K562 (cell line): ENCODE measurements around the gene DPP9. TPM values are rescaled to one million over a fixed set of nuclear protein-coding genes. Genes with fewer than 3 reads are reported as not detected.

Experiments
- ETV5 ChIP-seq: sonication (generic); formaldehyde crosslinking; IDR thresholded peaks from 2 replicates; pipeline ENCODE4 v1.4.0; 2020; ENCODE audit warnings: low read depth, mild to moderate bottlenecking, missing genetic modification reagents
- HDAC8 ChIP-seq: fragments of 450-650 bp; IDR thresholded peaks from 2 replicates; pipeline ENCODE4 v1.6.1; 2016; ENCODE audit warnings: mild to moderate bottlenecking, missing genetic modification characterization, moderate library complexity, missing compliant biosample characterization
- HDGF ChIP-seq: fragments of 450-650 bp; IDR thresholded peaks from 2 replicates; pipeline ENCODE4 v1.6.1; 2016
- HMGN3 ChIP-seq: IDR thresholded peaks from 2 replicates; pipeline ENCODE4 v1.6.1; 2011; ENCODE audit warnings: borderline replicate concordance, low read depth, mild to moderate bottlenecking, mixed read lengths, low read length; ENCODE audit not compliant: insufficient read length; ENCODE audit errors: extremely low read depth
- HNRNPUL1 ChIP-seq: fragments of 200-400 bp; formaldehyde crosslinking; IDR thresholded peaks from 2 replicates; pipeline ENCODE4 v1.6.1; 2017; ENCODE audit warnings: low read length
- JUND ChIP-seq, 2 experiments: IDR thresholded peaks; 2 replicates in 1 of 2; 3 replicates in 1 of 2; pipeline ENCODE4 v1.6.1; 2011; ENCODE audit warnings: borderline replicate concordance in 2 of 2, low read depth in 2 of 2, low read length in 2 of 2, improper control_type of control experiment in 1 of 2, missing biosample characterization in 1 of 2, missing genetic modification characterization in 1 of 2, missing genetic modification reagents in 1 of 2
- NR3C1 ChIP-seq: sonication (generic); formaldehyde crosslinking; IDR thresholded peaks from 2 replicates; pipeline ENCODE4 v1.8.1; 2022; ENCODE audit warnings: missing genetic modification reagents
- RBM22 ChIP-seq: fragments of 200-400 bp; formaldehyde crosslinking; IDR thresholded peaks from 2 replicates; pipeline ENCODE4 v1.6.1; 2018; ENCODE audit warnings: low read length, low read depth; ENCODE audit not compliant: poor library complexity, severe bottlenecking
- RFX5 ChIP-seq: IDR thresholded peaks from 2 replicates; pipeline ENCODE4 v1.6.1; 2011; ENCODE audit warnings: low read depth, mild to moderate bottlenecking, improper control_type of control experiment, low read length
- SAFB2 ChIP-seq: fragments of 200-400 bp; formaldehyde crosslinking; IDR thresholded peaks from 2 replicates; pipeline ENCODE4 v1.6.1; 2018; ENCODE audit warnings: borderline replicate concordance, low read length, low read depth, moderate library complexity; ENCODE audit not compliant: severe bottlenecking
- SMARCC2 ChIP-seq: fragments of 450-650 bp; IDR thresholded peaks from 2 replicates; pipeline ENCODE4 v1.6.1; 2017; ENCODE audit warnings: antibody characterized with exemption, moderate library complexity, mild to moderate bottlenecking, low read depth
- TCFL5 ChIP-seq: fragments of 250-450 bp; sonication (Bioruptor Pico); conservative IDR thresholded peaks from 2 replicates; pipeline ENCODE4 v1.6.1; 2021; ENCODE audit warnings: mild to moderate bottlenecking, moderate library complexity, matching md5 sums
- ZNF140 ChIP-seq: fragments of 250-450 bp; sonication (Bioruptor Pico); IDR thresholded peaks from 2 replicates; pipeline ENCODE4 v1.8.0; 2021; ENCODE audit warnings: moderate library complexity, mild to moderate bottlenecking, inconsistent platforms
- ZNF316 ChIP-seq: fragments of 450-650 bp; IDR thresholded peaks from 2 replicates; pipeline ENCODE4 v1.6.1; 2016
- polyA plus RNA-seq, 8 experiments: library from polyadenylated mRNA; depleted of rRNA in 4 of 8; stranded (reverse) in 5 of 8; unstranded in 3 of 8; fragments of >200 nt; fragmentation: Nextera tagmentation in 2 of 8; fragmentation: Illumina TruSeq in 1 of 8; extraction: Ambion mirVana in 2 of 8; extraction: Trizol in 1 of 8; gene quantifications; 2 replicates each; pipeline versions ENCODE4 v1.2.1 to v1.2.3, GENCODE V29; 2011 to 2014; ENCODE audit warnings: inconsistent platforms in 1 of 8, missing spikeins in 1 of 8
- total RNA-seq, 7 experiments: library from RNA; depleted of rRNA in 6 of 7; stranded (reverse); fragments of >200 nt in 6 of 7; fragmentation: Illumina TruSeq in 2 of 7; extraction: Trizol in 2 of 7; gene quantifications; 2 replicates each; pipeline versions ENCODE4 v1.2.1 to v1.2.3, GENCODE V29; 2011 to 2021; ENCODE audit warnings: low replicate concordance in 1 of 7
- TF ChIP-seq, protein P1 (sequence below): fragments of 250-450 bp; sonication (Bioruptor Pico); IDR thresholded peaks from 2 replicates; pipeline ENCODE4 v1.5.0; 2020; ENCODE audit warnings: mild to moderate bottlenecking
- TF ChIP-seq, protein P2 (sequence below): fragments of 450-650 bp; IDR thresholded peaks from 2 replicates; pipeline ENCODE4 v1.6.1; 2016; ENCODE audit warnings: antibody characterized with exemption
- TF ChIP-seq, protein P3 (sequence below): fragments of 250-450 bp; sonication (Bioruptor Pico); IDR thresholded peaks from 2 replicates; pipeline ENCODE4 v1.8.0; 2021; ENCODE audit warnings: mild to moderate bottlenecking, moderate library complexity
- TF ChIP-seq, protein P4 (sequence below): sonication (generic); formaldehyde crosslinking; IDR thresholded peaks from 2 replicates; pipeline ENCODE4 v1.8.0; 2022; ENCODE audit warnings: missing genetic modification reagents, mild to moderate bottlenecking, borderline replicate concordance
- TF ChIP-seq, protein P5 (sequence below): fragments of 250-450 bp; sonication (Bioruptor Pico); IDR thresholded peaks from 2 replicates; pipeline ENCODE4 v1.4.0; 2020

DPP9 gene
- total and polyA plus RNA-seq, 9 of the 15 experiments (the other 6 are each of a cell fraction or from before 2014, with no cell fraction given), result 0.90 to 66.7 (median 24.5) TPM

DNA sequence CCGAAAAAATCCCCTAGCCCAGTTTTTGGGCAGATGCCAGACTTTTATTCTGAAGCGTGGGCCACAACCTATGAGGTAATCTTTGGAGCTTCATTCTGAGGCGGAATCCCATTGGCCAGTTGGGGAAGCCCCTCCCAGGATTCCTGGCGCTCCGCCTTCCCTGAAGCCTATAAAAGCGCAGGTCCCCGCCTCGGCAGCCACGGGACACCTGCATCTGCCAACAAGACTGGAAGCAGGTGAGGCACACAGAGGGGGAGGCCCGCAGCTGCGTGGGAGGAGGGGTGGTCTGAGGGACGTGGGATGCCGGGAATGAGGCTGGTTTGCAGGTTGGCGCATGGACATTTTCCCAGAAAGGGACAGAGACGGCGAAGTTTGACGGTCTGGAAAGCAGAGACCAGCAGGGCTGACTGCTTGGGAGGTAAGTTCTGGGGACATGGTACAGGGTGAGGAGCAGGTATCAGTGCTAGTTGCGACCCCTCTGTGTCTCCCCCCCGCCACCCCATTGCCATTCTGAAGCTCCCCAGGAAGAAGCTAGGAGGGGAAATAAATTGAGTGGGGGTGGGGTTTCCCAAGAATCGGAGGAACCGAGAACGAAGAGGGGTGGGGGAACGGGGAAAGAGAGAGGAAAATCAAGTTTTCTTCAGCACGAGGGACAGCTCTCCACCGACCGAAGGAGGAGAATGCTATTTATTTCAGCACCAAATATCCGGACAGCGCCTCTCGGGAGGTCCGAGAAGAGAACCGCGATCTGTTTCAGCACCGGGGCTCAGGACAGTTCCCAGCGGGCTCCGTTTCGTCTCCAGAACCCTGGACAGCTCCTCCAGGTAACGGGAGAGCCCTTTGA is 45.5 kb upstream of the DPP9 start (continued):
- TF ChIP-seq TCFL5 (CRISPR knock-in tag) (no peak), RBM22 (no peak), ETV5 (CRISPR knock-in tag) (peak; percentile 99), ZNF140 (CRISPR knock-in tag) (peak; percentile 85), JUND (IDR thresholded peaks at IDR 0.05; ENCODE audit: borderline replicate concordance, low read depth, low read length) (peak; percentile 59; the same call in 1 of the 2 replicates), JUND (tag; IDR thresholded peaks at IDR 0.05; ENCODE audit: borderline replicate concordance, low read depth, low read length) (peak; percentile 63; the same call in 1 of the 3 replicates), SAFB2 (no peak), SMARCC2 (no peak), NR3C1 (peak; percentile 100), ZNF316 (no peak), RFX5 (peak; percentile 62), HMGN3 (no peak), HNRNPUL1 (no peak), HDGF (no peak), HDAC8 (peak; percentile 75; the same call in 1 of the 2 replicates)
- TF ChIP-seq, protein P1, sequence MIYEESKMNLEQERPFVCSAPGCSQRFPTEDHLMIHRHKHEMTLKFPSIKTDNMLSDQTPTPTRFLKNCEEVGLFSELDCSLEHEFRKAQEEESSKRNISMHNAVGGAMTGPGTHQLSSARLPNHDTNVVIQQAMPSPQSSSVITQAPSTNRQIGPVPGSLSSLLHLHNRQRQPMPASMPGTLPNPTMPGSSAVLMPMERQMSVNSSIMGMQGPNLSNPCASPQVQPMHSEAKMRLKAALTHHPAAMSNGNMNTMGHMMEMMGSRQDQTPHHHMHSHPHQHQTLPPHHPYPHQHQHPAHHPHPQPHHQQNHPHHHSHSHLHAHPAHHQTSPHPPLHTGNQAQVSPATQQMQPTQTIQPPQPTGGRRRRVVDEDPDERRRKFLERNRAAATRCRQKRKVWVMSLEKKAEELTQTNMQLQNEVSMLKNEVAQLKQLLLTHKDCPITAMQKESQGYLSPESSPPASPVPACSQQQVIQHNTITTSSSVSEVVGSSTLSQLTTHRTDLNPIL (CRISPR knock-in tag), result no peak
- TF ChIP-seq, protein P2, sequence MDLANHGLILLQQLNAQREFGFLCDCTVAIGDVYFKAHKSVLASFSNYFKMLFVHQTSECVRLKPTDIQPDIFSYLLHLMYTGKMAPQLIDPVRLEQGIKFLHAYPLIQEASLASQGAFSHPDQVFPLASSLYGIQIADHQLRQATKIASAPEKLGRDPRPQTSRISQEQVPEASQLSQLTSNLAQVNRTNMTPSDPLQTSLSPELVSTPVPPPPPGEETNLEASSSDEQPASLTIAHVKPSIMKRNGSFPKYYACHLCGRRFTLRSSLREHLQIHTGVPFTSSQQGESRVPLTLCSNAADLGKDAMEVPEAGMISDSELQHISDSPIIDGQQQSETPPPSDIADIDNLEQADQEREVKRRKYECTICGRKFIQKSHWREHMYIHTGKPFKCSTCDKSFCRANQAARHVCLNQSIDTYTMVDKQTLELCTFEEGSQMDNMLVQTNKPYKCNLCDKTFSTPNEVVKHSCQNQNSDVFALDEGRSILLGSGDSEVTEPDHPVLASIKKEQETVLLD, result 0 out of 2 replicates have a peak, but pooled peaks have one; percentile 37
- TF ChIP-seq, protein P3, sequence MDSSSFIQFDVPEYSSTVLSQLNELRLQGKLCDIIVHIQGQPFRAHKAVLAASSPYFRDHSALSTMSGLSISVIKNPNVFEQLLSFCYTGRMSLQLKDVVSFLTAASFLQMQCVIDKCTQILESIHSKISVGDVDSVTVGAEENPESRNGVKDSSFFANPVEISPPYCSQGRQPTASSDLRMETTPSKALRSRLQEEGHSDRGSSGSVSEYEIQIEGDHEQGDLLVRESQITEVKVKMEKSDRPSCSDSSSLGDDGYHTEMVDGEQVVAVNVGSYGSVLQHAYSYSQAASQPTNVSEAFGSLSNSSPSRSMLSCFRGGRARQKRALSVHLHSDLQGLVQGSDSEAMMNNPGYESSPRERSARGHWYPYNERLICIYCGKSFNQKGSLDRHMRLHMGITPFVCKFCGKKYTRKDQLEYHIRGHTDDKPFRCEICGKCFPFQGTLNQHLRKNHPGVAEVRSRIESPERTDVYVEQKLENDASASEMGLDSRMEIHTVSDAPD (CRISPR knock-in tag), result 0 out of 2 replicates have a peak, but pooled peaks have one; percentile 52
- TF ChIP-seq, protein P4, sequence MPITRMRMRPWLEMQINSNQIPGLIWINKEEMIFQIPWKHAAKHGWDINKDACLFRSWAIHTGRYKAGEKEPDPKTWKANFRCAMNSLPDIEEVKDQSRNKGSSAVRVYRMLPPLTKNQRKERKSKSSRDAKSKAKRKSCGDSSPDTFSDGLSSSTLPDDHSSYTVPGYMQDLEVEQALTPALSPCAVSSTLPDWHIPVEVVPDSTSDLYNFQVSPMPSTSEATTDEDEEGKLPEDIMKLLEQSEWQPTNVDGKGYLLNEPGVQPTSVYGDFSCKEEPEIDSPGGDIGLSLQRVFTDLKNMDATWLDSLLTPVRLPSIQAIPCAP (CRISPR knock-in tag), result peak; percentile 100
- TF ChIP-seq, protein P5, sequence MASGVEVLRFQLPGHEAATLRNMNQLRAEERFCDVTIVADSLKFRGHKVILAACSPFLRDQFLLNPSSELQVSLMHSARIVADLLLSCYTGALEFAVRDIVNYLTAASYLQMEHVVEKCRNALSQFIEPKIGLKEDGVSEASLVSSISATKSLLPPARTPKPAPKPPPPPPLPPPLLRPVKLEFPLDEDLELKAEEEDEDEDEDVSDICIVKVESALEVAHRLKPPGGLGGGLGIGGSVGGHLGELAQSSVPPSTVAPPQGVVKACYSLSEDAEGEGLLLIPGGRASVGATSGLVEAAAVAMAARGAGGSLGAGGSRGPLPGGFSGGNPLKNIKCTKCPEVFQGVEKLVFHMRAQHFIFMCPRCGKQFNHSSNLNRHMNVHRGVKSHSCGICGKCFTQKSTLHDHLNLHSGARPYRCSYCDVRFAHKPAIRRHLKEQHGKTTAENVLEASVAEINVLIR (CRISPR knock-in tag), result no peak
